ENCODE measurements around the gene LAMB4.

Gene LAMB4

GRCh38 chr7:107975394-107976013 lies 154.7 kb downstream of the LAMB4 start:
- in situ Hi-C loops (cut with MboI; ENCODE audit: low sequenced_read_pairs): no loop called here

- in situ Hi-C loops (cut with MboI; ENCODE audit: low sequenced_read_pairs): no loop called here
Measured at GRCh38 chr7:107973861-107974260, 156.3 kb downstream of the LAMB4 start.
